ENCODE measurements around the gene ADORA1.
A peak's percentile ranks its signal among the peaks of the same experiment; 100 is the strongest.

ADORA1 gene

DNA sequence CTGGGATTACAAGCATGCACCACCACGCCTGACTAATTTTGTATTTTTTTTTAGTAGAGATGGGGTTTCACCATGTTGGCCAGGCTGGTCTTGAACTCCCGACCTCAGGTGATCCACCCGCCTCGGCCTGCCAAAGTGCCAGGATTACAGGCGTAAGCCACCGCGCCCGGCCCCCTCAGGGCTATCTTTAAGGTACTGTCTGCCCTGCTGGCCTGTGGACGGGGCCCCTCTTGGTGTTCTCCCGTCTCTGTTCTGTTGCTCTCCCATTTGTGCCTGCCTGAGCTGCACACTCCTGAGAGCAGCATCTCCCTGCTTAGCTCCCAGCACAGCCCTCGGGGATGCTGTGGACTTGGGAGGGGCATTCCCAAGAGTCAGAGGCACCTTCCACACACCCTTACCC is 34.2 kb downstream of the ADORA1 start:
- no peak for DNase-seq

GRCh38 chr1:203162403-203162802 is 34.9 kb downstream of the ADORA1 start:
- no peak for DNase-seq

DNA sequence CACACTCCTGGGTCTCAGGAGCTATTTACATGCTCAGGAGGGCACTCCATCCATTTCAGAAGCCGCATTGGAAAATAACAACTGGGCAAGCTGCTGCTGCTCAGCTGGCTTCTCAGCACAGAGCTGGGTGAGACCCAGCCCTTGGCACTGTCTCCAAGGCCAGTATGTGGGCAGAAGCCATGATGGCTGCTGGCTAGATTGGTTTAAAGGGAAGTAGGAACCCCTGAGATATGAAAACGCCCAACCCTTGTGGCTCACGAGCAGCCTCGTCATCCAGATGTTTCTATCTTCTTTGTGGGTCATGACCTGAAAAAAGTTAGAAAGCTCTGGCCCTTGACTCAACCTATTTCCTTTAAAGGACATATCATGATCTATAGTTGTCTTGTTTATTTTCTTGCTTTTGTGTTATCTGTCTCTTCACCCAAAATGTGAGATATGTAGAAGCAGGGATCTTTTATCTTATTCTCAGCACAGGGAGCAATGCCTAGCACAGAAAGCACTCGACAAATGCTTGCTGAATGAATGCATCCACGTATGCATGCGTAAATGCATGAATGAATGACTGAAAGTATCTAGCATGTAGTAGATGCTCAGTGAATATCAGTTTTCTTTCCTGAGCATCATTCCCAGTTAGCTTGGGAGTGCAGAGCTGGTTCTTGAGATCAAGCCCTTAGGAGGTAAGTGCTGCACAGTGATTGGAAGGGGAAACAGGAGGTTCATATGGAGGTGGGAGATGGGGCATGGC is 36.5 kb downstream of the ADORA1 start:
- no peak for DNase-seq

- DNase-seq, result no peak
Observed at GRCh38 chr1:203165101-203165799, 37.7 kb downstream of the ADORA1 start.

- DNase-seq, result no peak
Observed at GRCh38 chr1:203165800-203166161, 38.3 kb downstream of the ADORA1 start.

- DNase-seq, result no peak
Observed at GRCh38 chr1:203166192-203166940, 38.8 kb downstream of the ADORA1 start.

DNA sequence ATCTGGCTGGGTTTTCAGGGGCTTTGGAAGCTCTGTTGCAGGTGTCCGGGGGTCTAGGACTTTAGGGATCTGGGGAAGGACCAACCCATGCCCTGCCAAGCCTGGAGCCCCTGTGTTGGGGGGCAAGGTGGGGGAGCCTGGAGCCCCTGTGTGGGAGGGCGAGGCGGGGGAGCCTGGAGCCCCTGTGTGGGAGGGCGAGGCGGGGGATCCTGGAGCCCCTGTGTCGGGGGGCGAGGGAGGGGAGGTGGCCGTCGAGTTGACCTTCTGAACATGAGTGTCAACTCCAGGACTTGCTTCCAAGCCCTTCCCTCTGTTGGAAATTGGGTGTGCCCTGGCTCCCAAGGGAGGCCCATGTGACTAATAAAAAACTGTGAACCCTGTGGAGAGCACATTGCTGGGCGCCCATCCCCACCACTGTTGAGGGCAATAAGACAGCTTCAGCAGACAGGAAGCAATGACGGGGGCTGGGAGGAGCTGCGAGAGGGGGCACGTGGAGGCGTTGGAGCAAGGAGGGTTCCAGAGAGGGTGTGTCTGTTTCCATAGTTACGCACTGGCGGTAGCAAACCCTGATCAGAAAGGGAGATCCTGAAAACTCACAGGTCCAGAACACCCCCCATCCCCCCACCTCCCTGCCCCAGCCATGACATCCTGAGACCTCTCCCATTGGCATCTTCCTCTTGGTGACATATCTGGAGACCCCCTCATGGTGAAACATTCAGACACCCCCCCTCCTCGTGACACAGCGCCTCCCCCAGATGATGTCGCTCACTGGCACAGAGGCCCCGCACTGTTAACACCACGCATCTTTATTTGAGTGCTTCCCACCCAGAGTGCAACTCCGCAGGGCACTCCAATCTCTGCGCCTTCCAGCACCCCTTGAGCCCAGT is 39.7 kb downstream of the ADORA1 start:
- no peak for DNase-seq

DNA sequence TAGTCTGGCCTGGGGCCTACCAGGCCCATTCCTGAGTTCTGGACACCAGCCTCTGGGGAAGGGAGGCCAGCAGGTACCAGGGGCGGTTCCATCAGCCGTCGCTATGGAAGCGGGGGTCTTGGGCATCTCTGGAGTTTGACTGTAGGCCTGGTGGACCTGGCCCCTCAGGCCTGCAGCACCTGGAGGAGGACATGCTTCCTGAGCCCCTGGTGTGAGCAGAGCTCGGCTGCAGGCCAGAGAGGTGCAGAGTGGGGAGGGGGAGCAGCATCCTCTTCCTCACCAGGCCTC is 40.3 kb downstream of the ADORA1 start:
- no peak for DNase-seq

DNA sequence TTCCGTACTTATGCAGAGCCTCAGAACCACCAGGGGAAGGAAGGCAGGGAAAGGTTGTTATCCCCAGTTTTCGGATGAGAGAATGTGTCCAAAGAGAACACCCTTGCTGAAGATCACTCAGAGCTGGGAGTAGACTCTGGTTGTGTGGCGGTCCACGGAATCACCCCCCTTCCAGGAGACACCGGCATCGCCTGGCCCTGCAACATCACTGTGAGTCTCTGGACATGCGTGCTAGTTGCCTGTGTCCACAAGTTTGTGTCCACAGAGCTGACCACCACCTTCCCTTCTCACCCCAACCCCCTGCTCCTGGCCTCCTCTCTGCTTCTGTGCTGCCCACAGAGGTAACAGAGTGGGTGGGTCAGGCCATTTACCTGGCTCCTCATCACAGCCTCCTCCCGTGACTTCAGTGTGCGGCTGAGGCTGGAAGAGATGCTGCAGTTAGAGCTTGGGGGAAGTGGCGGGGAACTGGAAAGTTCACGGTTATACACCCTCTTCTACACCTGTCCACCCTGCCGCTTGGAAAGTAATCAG is 40.8 kb downstream of the ADORA1 start:
- no peak for DNase-seq

- no peak for DNase-seq
Observed at GRCh38 chr1:203168991-203169390, 41.5 kb downstream of the ADORA1 start.

- DNase-seq, result no peak
Observed at GRCh38 chr1:203169770-203170520, 42.4 kb downstream of the ADORA1 start.

- DNase-seq, result no peak
Observed at GRCh38 chr1:203170625-203171330, 43.3 kb downstream of the ADORA1 start.

DNA sequence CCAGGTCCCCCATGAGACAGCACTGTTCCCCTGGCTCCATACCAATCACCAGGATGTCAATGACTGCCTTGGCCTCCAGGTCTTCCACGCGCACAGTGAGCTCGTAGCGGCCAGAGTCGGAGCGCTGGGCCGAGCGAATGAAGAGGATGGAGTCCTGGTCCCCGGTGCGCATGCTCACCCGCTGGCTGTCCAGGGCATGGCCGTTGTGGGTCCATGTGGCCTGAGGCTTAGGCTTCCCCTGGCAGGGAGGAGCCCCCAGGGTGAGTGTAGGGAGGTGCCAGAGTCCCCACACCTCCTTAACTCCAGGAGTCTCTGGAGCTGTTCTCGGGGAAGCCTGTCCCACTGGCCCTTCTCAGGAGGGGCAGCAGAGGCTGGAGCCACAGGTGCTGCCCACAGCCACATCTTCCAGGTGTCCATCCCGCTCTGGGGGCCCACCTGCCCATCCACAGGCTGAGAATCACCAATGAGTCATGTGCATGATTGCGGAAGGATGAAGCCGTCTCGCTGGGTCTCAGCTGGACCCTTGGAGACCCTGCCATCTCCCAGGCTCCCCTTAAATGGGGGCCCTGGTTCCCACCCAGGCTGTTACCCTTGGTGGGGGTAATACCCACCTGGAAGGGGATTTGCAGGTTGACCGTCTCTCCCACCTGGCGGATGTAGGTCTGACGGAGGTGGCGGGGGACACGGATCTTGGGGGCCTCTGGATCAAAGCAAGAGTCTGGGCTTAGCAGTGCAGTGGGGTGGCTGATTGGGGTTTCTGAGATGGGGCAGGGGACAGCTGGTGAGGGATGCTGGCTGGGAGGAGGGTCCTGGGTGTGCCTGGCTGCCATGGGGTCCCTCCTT is 44.0 kb downstream of the ADORA1 start:
- DNase-seq, result no peak

DNA sequence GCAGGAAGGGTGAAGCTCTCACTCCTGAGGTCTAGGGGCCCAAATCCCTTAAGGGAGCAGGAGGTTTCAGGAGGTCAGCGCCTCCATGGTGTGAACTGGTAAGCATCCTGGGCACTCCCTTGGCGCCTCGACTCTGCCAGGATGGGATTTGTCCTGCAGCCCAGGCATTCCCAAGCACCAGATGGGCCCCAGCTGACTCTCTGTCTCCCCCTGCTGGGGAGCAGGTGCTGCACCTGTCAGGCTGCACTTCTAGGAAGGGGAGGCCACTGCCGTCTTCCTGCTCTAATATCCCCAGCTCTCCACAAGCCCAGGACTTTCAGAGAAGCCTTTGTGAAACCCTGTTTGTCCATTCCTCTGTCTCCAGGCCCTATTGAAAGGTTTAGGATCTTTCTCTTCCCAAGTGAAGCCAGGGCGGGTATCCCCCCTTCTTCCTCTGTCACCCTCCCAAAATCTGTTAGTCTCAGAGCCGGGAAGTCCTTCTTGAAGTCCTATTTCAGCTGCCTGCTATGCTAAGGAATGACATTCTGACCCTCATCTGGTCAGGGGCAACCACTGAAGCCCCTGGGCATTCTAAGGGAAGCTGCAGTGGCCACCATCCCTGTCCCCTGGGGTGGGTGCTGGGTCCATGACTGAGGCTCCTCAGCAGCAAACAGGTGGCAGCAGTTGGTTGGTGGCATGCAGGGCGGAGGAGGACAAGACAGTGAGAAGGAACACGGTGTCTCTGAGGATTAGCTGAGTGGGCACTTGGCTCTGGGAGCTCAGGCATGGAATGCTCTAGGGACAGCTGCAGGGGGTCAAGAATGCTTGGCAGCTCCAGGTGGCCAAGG is 44.9 kb downstream of the ADORA1 start:
- DNase-seq, result peak in 2 of 4 experiments; percentile 5 to 10

DNA sequence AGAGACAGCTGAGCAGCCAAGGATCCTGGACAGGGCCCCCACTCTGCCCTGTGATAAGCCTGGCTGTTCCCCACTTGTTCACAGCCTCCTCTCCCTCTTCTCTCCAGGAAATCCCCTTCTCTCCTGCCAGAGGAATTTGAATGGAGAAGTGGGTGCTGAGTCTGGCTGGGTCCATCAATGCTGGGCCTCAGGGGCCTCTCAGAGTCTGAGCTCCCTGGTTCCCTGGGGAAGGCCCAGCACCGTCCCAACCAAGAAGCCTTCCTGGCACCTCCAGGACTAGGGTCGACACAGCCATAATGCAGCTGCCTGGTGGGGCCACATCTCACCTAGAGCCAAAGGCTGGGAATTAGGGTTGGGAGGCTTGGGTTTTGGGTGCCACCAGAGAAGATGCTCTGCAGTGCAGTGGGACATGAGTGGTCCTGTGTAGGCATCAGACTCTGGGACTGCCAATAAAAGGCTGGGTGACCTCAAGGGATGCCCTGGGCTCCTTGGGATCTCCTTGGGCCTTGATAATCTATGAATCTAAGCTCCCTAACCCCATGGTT is 45.6 kb downstream of the ADORA1 start:
- DNase-seq, result no peak

DNA sequence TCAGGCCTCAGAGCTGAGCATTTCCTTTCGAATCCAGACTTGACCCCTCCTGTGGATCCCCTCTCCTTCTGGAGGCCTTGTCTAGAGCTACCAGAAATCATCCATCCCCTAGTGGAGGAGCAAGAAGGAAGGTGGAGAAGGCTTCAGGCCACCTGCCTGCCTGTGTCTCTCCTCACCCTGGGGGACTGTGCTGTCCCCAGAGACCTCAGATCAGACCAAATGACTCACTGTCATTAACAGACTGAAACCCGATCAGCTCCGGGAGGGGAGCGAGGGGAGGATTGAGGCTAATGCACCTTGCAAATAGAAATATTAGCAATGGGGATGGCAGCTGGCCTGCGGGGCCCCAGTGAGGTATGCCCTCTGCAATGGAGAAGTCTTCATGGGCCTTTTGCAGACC is 46.0 kb downstream of the ADORA1 start:
- DNase-seq, result no peak

DNA sequence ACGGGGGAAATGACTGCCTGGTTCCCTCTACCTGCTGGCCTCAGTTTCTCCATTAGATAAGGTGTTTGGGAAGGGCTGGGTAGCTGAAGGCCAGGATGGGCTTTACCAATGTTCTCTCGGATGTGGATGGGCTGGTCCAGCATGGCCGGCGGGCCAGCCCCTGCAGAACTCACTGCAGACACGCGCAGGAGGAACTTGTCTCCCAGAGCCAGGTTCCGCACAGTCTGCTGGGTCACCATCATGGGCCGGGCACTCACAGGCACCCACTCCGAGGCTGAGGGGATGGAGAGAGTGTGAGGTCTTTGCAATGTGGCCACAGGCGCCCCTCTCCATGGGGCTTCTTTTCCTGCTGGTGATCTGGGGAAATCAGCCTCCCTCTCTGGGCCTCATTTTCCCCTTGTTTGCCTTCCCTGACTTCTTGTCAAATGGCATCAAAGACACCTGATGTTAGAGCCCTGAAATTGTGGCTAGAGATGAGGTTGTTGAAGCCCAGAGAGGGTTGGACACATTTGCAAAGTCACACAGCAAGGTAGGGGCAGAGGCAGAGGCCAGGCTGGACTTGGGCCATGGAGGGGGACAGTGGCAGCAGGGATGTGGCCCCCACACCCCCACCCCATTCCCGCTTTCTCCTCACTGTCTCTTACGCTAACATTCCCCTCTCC is 46.9 kb downstream of the ADORA1 start:
- DNase-seq, result no peak

DNA sequence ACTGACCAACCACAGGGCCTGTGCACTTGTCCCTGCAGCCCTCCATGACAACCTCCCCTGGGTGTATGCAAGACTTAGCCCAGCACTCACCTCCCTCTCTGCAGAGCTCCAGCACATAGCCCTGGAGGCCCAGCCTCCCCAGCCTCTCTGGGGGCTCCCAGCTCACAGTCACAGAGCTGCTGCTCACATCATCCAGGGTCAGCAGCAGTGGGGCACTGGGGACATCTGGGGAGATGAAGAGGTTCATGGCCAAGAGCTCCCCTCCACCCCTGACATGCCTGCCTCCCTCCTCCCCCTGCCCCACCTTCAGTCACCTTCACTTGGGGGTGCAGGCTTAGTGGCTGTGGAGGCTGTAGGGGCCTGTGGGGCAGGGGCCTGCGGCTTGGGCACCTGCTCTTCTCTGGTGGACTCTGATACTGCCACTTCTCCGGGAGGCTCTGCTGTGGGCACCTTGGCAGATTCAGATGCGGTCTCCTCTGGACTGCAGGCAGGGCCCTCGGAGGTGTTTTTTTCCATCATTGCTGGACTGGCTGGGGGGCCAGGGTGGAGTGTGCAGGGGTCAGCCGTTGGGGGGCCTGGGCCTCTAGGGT is 47.8 kb downstream of the ADORA1 start, which contains the start of gene MYBPH:
Gene MYBPH, minus strand, starts transcription at position 590 of the 590 bp plus-strand sequence. Its CDS starts 71 bp downstream, at position 519.
- DNase-seq, result no peak
